PFSK-1 (cell line): ENCODE data around the gene PSAPL1.

Source experiments
- FOXP2 ChIP-seq: optimal IDR thresholded peaks from 2 replicates; pipeline ENCODE3; 2011; ENCODE audit warnings: borderline replicate concordance, control low read depth, inconsistent platforms; ENCODE audit not compliant: insufficient read depth; ENCODE audit errors: extremely low read length, extremely low read depth
- POLR2AphosphoS5 ChIP-seq: IDR thresholded peaks from 2 replicates; pipeline ENCODE4 v1.6.1; 2012; ENCODE audit warnings: low read depth, mild to moderate bottlenecking, control low read depth, low read length, moderate library complexity
- REST ChIP-seq, 2 experiments: IDR thresholded peaks; 2 replicates each; pipeline versions ENCODE4 v1.6.1 to v1.8.0; 2011 to 2012; ENCODE audit warnings: low read depth in 2 of 2, low read length in 2 of 2, control low read depth in 1 of 2, inconsistent platforms in 1 of 2, mild to moderate bottlenecking in 1 of 2, moderate library complexity in 1 of 2; ENCODE audit not compliant: insufficient read depth in 1 of 2
- SIN3A ChIP-seq: IDR thresholded peaks from 2 replicates; pipeline ENCODE4 v1.6.1; 2012; ENCODE audit warnings: mild to moderate bottlenecking, low read length, moderate library complexity, borderline replicate concordance; ENCODE audit not compliant: insufficient read depth
- TAF1 ChIP-seq: IDR thresholded peaks from 2 replicates; pipeline ENCODE4 v1.6.1; 2012; ENCODE audit warnings: low read length, control low read depth, borderline replicate concordance; ENCODE audit not compliant: insufficient read depth

DNA sequence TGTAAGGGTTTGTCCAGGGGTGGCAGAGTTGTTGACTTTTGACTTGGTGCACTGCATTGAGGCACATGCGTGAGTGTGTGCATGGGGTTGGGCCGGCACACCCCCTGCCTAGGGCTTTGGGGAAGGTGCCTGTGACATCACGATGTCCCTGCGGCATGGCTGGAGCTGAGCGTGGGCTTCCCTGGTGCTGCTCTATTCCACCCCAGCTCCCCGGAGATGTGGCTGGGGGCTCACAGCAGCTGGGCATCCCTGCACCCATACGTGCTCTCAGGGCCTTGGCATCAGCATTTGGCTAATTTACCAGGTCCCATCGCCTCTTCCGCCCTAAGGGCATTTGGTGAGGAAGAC is 5.7 kb downstream of the PSAPL1 start:
- TF ChIP-seq FOXP2 (no peak), SIN3A (no peak), POLR2AphosphoS5 (no peak), REST (IDR thresholded peaks at IDR 0.05; ENCODE audit: insufficient read depth in 1 of 2, low read depth in 2 of 2, low read length in 2 of 2) (no peak), TAF1 (no peak)
